Stimulated activated CD8-positive, alpha-beta memory T cell treated with anti-CD3 and anti-CD28 coated beads, Interleukin-4, amount 100 ng/mL, for 4 hours (primary cell): Measurements from ENCODE around the gene ATOH8.

Source experiments
- DNase-seq, 2 donors: peaks; one replicate each; pipeline ENCODE4 v3.0.0-alpha.2; 2020; ENCODE audit warnings: low read depth in 2 of 2, low spot score in 1 of 2

ATOH8 gene

GRCh38 chr2:85769983-85770362 lies 16.2 kb downstream of the ATOH8 start:
- no peak for DNase-seq

- DNase-seq: no peak
Observed at GRCh38 chr2:85770369-85770768, 16.6 kb downstream of the ATOH8 start.

GRCh38 chr2:85770786-85771409 lies 17.1 kb downstream of the ATOH8 start:
- DNase-seq: no peak

DNA sequence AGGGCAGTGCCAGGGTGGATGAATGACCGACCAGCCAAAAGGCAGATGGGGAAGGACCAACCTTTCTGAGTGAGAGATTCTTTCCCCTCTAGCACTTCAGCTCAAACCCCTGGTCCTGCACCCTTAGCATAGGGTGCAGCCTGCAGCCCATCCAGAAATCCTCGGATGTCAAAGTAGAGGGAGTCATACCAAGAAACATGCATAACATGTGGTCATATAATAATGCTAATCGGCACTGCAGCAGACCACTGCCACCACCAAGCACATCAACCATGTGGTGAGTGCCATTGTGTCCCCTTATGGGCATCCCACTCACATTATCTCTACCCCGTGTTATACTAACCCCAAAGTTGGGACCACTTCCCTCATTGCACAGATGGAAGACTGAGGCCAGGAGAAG lies 17.7 kb downstream of the ATOH8 start:
- DNase-seq: no peak

DNA sequence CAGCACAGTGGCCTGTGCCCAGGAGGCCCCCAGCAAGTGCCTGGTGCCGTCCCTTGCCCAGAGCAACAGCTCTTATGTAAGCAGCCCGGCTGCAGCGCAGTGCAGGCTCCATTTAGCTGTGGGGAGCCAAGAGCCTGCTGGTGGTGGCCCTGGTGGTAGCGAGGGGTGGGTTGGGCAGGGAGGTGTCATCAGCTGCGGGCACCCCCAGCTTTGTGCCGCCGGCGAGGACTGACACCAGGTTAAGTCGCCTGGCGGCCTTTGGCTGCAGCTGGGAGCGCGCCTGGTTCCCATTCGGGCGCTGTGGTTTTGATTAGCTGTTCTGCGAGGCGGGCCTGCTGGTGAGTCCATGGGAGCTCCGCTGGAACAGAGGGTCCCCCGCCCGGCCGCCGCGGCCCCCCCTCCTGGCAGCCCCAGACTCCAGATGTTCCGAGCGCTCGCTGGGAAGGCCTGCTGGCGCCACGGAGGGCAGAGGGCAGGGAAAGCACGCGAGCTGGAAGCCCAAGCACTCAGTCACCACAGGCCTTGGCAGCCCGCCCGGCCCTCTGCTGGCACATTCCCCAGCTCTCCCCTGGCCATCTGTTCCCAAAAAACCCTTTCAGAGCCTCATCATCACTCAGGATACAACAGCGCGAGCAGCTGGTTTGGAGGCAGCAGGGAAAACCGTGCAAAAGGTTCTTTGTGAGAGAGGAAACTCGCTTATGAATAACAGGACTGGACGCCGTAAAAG lies 18.4 kb downstream of the ATOH8 start:
- no peak for DNase-seq

DNA sequence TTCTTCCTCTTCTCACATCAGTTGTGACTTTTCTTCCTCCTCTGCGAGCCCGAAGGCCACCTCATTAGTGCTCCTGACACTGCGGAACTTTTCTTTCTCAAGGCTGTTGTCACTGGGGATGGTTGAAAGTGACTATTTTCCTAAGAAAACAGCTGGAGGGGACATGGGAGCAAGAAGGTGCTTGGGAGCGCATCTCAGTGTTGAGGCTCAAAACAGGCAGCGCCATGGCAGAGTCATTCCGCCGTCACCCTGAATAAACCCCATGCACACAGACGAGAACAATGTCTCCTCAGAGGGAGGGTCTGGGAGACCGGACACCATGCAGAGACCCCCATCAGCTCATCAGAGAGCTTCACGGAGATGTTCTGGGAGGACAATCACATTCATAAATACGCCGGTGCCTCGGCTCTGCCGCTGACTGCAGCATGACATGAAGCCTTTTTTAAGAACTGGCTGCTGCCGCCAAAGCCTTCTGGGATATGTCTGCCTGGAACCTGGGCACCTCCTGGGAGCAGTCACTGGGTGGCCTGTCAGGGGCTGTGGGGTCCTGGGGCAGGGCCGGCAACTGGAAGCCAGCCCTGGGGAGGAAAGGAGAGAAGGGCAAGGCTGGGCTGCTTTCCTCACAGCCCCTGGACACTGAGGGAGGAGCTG lies 19.2 kb downstream of the ATOH8 start:
- no peak for DNase-seq

DNA sequence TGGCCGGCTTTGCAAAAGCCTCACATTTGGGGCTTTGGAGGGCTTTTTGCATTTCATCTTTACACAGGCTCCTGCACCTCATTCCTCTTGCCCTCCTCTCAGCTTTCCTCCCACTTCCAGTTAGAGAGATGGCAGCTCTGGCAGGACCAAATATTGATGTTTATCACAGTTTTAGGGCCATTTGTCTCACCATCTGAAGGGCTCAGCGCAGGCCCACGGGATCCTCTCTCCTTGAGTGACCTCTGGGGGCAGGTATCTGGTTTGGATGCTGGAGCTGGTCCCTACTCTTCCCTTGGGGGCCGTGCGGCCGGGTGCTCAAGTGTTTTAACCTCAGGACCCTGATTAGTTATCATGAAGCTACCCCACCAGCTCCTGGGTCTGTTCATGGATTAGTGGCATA lies 19.9 kb downstream of the ATOH8 start:
- no peak for DNase-seq

DNA sequence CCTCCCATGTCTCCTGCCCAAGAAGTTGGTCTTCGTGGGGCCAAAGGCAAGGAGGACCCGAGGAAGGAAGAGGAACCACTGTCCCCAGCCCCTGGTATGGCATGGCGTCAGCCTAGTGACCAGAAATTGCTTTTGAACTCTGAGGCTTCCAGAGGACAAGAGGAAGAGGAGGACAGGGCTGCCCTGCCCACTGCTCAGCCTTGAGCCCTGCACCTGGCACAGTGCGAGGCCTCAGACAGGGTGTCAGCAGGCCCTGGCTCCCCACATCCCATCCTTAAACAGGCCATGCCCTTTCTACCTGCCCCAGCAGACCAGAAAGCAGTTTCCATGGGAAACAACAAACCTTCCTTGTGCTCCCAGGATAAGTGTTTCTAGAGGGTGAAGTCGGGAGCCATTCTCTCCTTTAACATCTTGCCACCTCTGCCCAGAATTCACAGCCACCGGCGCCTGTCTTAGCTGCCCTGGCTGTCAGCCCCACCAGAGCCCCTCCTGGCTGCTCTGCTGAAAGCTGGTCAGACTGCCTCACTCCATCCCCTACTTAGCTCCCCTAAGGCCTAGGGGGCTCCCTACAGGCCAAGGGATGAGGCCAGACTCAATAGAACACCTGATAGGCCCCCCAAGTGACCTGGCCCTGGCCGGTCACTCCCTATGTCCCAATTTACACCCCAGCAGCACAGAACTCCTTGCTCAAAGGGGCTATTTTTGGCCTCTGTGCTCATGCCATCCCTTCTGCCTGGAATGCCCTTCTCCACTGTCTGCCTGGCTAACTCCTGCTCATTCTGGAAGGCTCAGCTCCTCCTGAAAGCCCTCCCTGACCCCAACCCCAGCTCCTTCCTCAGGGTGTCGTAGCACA lies 20.6 kb downstream of the ATOH8 start:
- DNase-seq: no peak

DNA sequence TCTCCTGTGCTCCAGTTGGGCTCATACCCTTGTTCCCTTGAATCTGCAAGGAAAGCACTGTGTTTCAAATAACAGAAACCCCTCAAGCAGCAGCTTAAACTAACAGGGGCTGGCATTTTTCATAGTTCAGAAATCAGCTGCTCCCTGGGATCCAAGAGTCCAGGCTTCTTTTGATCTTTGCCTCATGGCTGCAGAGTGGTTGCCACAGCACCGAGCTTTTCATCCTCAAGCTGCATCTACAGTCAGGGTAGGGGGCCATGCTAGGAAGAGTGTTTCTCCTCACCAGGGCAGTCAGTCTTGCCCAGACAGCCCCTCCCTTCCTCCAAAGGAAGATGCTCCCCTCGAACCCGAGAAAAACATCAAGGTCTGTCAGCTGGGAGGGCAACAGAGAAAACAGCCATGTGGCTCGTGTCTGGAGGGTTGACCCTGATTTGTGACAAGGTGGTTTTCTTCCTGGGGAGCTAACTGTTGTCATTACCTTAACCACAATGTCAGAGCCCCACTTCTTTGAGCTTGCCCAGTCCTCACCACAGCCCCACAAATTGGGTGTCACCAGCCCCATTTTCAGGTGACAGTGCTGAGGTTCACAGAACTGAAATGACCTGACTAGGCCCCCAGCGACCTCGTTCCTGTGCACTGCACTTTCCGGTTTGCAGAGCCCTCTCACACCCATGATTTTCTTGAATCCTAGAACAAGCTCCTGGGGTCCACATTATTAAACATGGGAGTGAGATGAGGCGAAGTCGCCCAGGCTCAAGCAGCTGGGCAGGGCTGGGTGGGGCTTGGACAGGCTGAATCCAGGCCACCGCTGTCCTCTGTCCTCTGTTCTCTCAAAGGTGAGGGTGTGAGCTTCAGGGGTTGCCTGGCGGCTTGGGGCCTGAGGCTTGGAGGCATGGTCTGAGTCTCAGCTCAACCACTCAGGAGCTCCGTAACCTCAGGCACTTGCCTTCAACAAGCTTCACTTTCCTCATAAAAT lies 21.9 kb downstream of the ATOH8 start:
- no peak for DNase-seq

GRCh38 chr2:85776672-85777071 lies 22.9 kb downstream of the ATOH8 start:
- DNase-seq: no peak

GRCh38 chr2:85777441-85777861 lies 23.7 kb downstream of the ATOH8 start:
- DNase-seq: no peak

GRCh38 chr2:85778646-85779379 lies 25.0 kb downstream of the ATOH8 start:
- DNase-seq: no peak

GRCh38 chr2:85779641-85780315 lies 26.0 kb downstream of the ATOH8 start:
- DNase-seq: no peak

- DNase-seq: no peak
Observed at GRCh38 chr2:85780316-85781012, 26.7 kb downstream of the ATOH8 start.

DNA sequence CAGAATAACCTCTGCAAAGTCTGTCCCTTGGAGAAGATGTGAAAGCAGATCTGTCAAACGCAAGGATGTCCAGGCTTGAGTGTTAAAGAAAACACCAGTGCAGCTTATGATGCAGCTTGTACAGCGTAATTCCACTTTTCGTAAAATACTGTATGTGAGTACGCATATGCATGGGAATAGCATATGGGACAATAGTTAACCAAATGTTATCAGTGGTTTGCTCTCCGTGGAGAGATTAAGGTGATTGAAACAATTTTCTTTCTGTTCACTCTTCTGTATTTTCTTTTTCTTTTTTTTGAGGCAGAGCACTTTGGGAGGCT lies 27.2 kb downstream of the ATOH8 start:
- no peak for DNase-seq

DNA sequence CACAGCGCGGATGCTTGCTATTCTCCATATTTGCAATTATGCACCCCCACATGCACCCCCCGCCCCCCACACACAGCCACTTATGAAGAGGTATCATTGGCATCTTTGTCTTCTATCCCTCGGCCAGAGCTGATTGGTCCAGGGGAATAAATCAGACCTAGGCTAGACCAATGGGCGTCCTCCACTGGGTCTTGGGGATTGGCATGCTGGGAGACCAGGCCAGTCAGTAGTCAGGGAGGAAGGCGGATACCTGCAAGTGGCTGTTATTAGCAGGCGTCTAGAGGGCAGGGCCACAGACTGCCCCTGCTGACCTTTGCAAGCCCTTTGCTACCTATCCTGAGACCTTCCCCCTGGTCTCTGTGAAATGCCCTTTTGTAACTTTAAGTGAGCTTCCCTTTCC lies 30.0 kb downstream of the ATOH8 start:
- DNase-seq: no peak

DNA sequence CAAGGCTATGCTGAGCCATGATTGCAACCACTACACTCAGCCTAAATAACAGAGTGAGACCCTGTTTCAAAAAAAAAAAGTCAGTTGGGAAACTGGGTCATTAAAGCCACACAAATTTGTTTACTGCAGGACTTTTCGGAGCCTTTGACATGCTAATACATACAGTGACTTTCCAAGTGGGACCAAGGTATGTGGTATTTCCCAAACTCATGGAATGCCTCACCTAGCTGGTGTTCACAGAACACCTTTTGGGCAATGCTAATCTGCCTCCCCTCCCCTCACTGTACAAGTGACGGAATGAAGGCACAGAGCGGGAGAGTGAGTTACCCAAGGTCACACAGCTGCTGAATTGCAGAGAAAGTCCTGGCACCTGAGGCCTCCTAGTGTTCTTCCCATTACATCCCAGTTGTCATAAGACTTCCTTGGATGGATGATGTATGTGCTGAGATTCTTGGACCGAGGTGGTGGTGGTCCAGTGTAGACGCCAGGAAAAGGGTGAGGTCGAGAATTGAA lies 30.7 kb downstream of the ATOH8 start:
- DNase-seq: no peak

DNA sequence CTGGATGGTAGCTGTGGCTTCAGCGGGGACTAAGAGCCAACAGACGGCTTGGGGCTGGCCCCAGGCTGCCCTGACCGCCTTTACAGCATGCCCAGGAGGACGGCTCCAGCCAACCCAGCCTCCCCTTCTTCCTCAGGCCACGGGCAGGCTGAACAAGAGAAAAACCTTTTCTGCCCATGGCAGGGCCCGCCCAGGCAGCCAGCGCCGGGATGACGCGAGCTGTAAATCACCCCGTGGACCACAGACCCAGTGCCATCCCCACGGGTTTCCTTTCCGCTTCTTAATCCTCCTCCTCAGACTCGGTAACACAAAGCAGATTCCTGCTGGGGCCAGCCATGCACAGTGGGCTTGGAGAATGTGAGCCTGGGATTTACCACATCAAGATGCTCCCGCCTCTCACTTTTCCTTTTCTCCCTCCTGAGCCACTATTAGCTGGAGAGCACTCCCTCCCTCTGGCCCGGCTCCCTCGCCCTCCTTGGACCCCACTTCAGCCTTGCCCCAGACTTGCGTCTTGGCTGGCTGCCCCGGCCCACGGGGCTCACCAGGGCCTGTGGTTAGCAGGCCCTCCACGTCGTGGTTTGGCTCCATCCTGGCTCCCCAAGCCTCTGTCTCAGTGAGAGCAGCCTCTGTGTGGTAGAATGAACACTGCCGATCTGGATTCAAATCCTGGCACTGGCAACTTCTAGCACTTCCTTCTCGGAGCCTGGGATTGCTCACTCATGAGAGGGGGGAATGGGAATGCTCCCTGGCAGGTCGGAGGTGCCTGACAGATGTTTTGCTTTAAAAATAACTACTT lies 31.4 kb downstream of the ATOH8 start:
- DNase-seq: no peak
